HK-2 (cell line): ENCODE data around the gene STARD13.

Experiments used
- DNase-seq: peaks from one replicate; pipeline ENCODE4 v3.0.0-alpha.2; 2018; ENCODE audit not compliant: unreplicated experiment

The STARD13 gene

DNA sequence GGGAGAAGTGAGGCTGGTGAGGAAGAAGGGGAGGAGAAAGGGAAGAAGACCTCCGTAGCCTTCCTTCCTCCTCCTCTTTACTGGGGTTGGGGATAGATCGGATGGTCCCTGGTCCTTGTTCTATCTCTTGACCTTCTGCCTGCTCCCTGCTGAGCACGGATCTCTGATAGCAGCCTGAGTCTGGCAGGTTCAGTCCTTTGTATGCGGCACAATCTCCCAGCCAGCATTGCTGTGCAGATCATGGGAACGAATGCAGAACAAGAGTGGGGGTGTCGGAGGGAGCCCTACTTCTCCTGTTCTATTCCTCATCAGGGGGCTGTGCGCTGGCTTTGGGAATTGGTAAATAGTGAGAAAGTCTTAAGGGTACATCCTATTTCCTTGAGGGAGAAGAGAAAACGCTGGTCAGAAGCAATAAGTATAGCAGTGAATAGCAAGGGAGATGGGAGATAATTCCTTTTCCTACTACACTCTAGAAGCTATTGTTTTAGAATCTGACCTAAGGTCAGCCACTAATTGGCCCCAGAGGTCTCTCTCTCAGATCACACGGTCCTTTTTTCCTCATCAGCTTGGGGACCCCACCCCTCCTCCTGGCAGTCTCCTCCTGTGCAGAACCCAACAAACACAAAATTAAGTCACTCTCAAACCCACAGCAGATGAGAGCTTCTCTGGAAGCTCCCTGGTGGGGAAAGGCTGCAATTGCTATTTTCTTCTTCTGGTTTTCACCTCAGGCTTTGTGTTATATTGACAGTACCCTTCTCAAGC lies 228.4 kb downstream of the STARD13 start:
- no peak for DNase-seq

DNA sequence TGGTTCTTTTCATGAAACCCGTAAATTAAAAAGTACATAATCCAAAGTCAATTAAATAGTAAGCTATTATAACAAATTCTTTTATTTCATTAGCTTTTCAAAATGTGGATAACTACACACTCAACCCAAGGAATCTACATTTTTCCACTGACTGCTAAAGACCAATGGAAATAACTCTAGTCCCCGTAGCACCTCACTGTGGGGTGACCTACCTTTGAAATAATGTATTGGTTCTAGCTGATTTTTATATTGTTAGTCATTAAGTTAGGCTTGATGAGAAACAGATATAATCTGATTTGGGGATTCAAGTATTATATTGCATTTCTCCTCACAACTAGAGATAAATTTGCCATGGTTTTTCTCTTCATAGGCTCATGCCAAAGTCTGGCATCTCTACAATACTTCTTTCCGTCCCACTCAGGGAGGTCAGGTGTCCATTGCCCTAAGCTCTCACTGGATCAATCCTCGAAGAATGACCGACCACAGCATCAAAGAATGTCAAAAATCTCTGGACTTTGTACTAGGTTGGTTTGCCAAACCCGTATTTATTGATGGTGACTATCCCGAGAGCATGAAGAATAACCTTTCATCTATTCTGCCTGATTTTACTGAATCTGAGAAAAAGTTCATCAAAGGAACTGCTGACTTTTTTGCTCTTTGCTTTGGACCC lies 232.0 kb downstream of the STARD13 start:
- DNase-seq, result no peak
